ENCODE measurements around the gene HNRNPUL2. TPM values are rescaled to one million over a fixed set of nuclear protein-coding genes. Genes with fewer than 3 reads are reported as not detected.
A peak's percentile ranks its signal among the peaks of the same experiment; 100 is the strongest.

The HNRNPUL2 gene
- total and polyA plus RNA-seq, 2 donors (not counting 1 experiment from before 2014, with no cell fraction given) = 14.6 to 70.4 TPM

DNA sequence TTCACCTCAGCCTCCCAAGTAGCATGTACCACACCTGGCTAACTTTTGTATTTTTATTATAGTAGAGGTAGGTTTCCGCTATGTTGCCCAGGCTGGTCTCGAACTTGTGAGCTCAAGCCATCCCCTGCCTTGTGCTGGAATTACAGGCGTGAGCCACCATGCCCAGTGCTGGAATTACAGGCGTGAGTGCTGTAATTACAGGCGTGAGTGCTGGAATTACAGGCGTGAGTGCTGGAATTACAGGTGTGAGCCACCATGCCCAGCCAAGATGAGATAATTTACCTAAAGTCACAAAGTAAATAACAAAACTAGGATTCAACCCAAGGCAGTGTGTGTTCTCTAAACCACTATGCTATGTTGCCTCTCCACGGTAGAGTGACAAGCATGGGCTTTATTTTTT lies 44.7 kb downstream of the HNRNPUL2 start:
- CTCF ChIA-PET = interaction anchor here (0.6 to 1.5 kb wide), 3 partner anchors 11 to 164 kb away, joined by 3 to 7 read pairs (median 3); no protein-coding TSS in a partner anchor
- Histone ChIP-seq H3K27ac (ENCODE audit: low read length in 2 of 2) (no peak overlapping the region), H3K4me1 (ENCODE audit: control insufficient read depth in 2 of 2, insufficient read depth in 2 of 2, low read length in 2 of 2) (peaks cover 9 to 16% of the 10 kb centered on the region in 2 donors), H3K27me3 (replicated peaks in 1 of 4; ENCODE audit: control extremely low read depth in 1 of 4, control insufficient read depth in 3 of 4, insufficient read depth in 4 of 4, low read length in 3 of 4) (peaks cover 0 to 7% (median 3%) of the 10 kb centered on the region in 4 experiments), H3K4me3 (ENCODE audit: control extremely low read depth in 1 of 5, extremely low read depth in 1 of 5, insufficient read depth in 1 of 5, low read depth in 2 of 5, low read length in 4 of 5) (no peak overlapping the region), H3K36me3 (replicated peaks in 1 of 2; ENCODE audit: control extremely low read depth in 1 of 2, control insufficient read depth in 1 of 2, extremely low read depth in 1 of 2, insufficient read depth in 2 of 2, low read length in 1 of 2) (peaks cover 1 to 2% of the 10 kb centered on the region in 2 experiments), H2AFZ (ENCODE audit: insufficient read depth, low read depth, low read length, poor library complexity, severe bottlenecking) (no peak overlapping the region), H3K9ac (ENCODE audit: low read length) (no peak overlapping the region), H4K20me1 (ENCODE audit: control insufficient read depth, insufficient read depth, low read length, poor library complexity, severe bottlenecking) (no peaks in the 10 kb centered on the region), H3K79me2 (ENCODE audit: control insufficient read depth, insufficient read depth, low read length) (peaks cover 21% of the 10 kb centered on the region), H3K9me3 (ENCODE audit: control extremely low read depth in 1 of 3, control insufficient read depth in 2 of 3, insufficient read depth in 1 of 3, low read length in 2 of 3) (no peaks in the 10 kb centered on the region), H3K4me2 (replicated peaks; ENCODE audit: low read depth, low read length, poor library complexity, severe bottlenecking) (no peak overlapping the region)
- TF ChIP-seq EZH2 (IDR thresholded peaks at IDR 0.05; ENCODE audit: borderline replicate concordance, insufficient read depth, low read depth, low read length, poor library complexity, severe bottlenecking) = no peak
- TF ChIP-seq, protein P1, sequence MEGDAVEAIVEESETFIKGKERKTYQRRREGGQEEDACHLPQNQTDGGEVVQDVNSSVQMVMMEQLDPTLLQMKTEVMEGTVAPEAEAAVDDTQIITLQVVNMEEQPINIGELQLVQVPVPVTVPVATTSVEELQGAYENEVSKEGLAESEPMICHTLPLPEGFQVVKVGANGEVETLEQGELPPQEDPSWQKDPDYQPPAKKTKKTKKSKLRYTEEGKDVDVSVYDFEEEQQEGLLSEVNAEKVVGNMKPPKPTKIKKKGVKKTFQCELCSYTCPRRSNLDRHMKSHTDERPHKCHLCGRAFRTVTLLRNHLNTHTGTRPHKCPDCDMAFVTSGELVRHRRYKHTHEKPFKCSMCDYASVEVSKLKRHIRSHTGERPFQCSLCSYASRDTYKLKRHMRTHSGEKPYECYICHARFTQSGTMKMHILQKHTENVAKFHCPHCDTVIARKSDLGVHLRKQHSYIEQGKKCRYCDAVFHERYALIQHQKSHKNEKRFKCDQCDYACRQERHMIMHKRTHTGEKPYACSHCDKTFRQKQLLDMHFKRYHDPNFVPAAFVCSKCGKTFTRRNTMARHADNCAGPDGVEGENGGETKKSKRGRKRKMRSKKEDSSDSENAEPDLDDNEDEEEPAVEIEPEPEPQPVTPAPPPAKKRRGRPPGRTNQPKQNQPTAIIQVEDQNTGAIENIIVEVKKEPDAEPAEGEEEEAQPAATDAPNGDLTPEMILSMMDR (IDR thresholded peaks at IDR 0.05) = no peak
- POLR2A ChIA-PET = no interaction called here
- DNase-seq (no peak), ATAC-seq (ENCODE audit: low read depth) (no peak)
- Mint-ChIP-seq H3K27ac (no peak overlapping the region), H3K4me1 (peaks cover 22% of the 10 kb centered on the region), H3K27me3 (peaks cover 4% of the 10 kb centered on the region), H3K4me3 (no peak overlapping the region), H3K9me3 (ENCODE audit: insufficient read depth) (no peaks in the 10 kb centered on the region)
- 100% methylated on average over 3 of the region's 7 CpGs for WGBS (ENCODE audit: insufficient coverage)
- intact Hi-C loops (cut with micrococcal nuclease) = no loop called here

DNA sequence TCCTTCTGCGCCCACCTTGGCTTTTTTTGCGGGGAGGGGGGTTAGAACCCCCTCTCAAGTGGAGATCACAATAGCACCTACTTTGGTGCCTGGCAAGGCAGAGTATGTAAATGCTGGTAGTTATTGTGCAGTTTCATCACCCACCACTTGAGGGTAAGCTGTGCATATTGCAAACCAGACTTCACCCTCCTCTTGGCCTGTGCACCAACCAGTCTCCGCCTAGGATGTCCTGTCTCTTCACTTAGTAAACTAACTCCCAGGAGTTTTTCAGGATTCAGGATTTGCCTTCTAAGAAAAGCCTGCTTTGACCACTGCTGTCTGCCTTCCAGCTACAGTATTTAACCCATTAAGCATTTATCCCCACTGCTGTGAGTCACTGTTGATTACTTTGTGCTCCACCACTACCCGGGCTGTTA lies 46.4 kb downstream of the HNRNPUL2 start:
- Mint-ChIP-seq H3K27ac (peak overlapping the region; percentile 69), H3K27me3 (no peaks in the 10 kb centered on the region), H3K4me3 (peak overlapping the region; percentile 62), H3K4me1 (peaks cover 30% of the 10 kb centered on the region), H3K9me3 (ENCODE audit: insufficient read depth) (no peaks in the 10 kb centered on the region)
- ChIA-PET POLR2A (interaction anchor here (0.5 to 3.2 kb wide), 13 partner anchors 9 to 1533 kb away, joined by 3 to 16 read pairs (median 3); partner anchors contain the start of genes C11orf98, CSKMT, UQCC3 and ZBTB3), CTCF (interaction anchor here (0.6 to 3.0 kb wide), 25 partner anchors 9 to 243 kb away, joined by 3 to 32 read pairs (median 5); partner anchors contain the start of genes C11orf98, CSKMT, INTS5 and LBHD1)
- peak; percentile 71 for ATAC-seq (ENCODE audit: low read depth)
- Histone ChIP-seq H3K27me3 (replicated peaks in 1 of 4; ENCODE audit: control extremely low read depth in 1 of 4, control insufficient read depth in 3 of 4, insufficient read depth in 4 of 4, low read length in 3 of 4) (no peaks in the 10 kb centered on the region), H2AFZ (ENCODE audit: insufficient read depth, low read depth, low read length, poor library complexity, severe bottlenecking) (peak overlapping the region; percentile 67), H3K9me3 (ENCODE audit: control extremely low read depth in 1 of 3, control insufficient read depth in 2 of 3, insufficient read depth in 1 of 3, low read length in 2 of 3) (no peaks in the 10 kb centered on the region), H3K4me3 (ENCODE audit: control extremely low read depth in 1 of 5, extremely low read depth in 1 of 5, insufficient read depth in 1 of 5, low read depth in 2 of 5, low read length in 4 of 5) (no peak overlapping the region), H3K4me2 (replicated peaks; ENCODE audit: low read depth, low read length, poor library complexity, severe bottlenecking) (no peak overlapping the region), H3K9ac (ENCODE audit: low read length) (no peak overlapping the region), H3K27ac (ENCODE audit: low read length in 2 of 2) (no peak overlapping the region), H3K36me3 (replicated peaks in 1 of 2; ENCODE audit: control extremely low read depth in 1 of 2, control insufficient read depth in 1 of 2, extremely low read depth in 1 of 2, insufficient read depth in 2 of 2, low read length in 1 of 2) (peaks cover 1 to 14% of the 10 kb centered on the region in 2 experiments), H4K20me1 (ENCODE audit: control insufficient read depth, insufficient read depth, low read length, poor library complexity, severe bottlenecking) (no peaks in the 10 kb centered on the region), H3K79me2 (ENCODE audit: control insufficient read depth, insufficient read depth, low read length) (peaks cover 27% of the 10 kb centered on the region), H3K4me1 (ENCODE audit: control insufficient read depth in 2 of 2, insufficient read depth in 2 of 2, low read length in 2 of 2) (peaks cover 9 to 20% of the 10 kb centered on the region in 2 donors)
- intact Hi-C loops (cut with micrococcal nuclease) = no loop called here
- no peak for TF ChIP-seq EZH2 (IDR thresholded peaks at IDR 0.05; ENCODE audit: borderline replicate concordance, insufficient read depth, low read depth, low read length, poor library complexity, severe bottlenecking)
- TF ChIP-seq, protein P1 (IDR thresholded peaks at IDR 0.05) = peak; percentile 37
- peak; percentile 69 for DNase-seq
- WGBS (ENCODE audit: insufficient coverage) = 33% methylated on average over 1 of the region's 4 CpGs

All from B cell (primary cell).